PFSK-1 (cell line): ENCODE measurements around the gene EXOC4.

ENCODE experiments used
- FOXP2 ChIP-seq: optimal IDR thresholded peaks from 2 replicates; pipeline ENCODE3; 2011; ENCODE audit warnings: borderline replicate concordance, control low read depth, inconsistent platforms; ENCODE audit not compliant: insufficient read depth; ENCODE audit errors: extremely low read length, extremely low read depth
- POLR2AphosphoS5 ChIP-seq: IDR thresholded peaks from 2 replicates; pipeline ENCODE4 v1.6.1; 2012; ENCODE audit warnings: low read depth, mild to moderate bottlenecking, control low read depth, low read length, moderate library complexity
- SIN3A ChIP-seq: IDR thresholded peaks from 2 replicates; pipeline ENCODE4 v1.6.1; 2012; ENCODE audit warnings: mild to moderate bottlenecking, low read length, moderate library complexity, borderline replicate concordance; ENCODE audit not compliant: insufficient read depth
- TAF1 ChIP-seq: IDR thresholded peaks from 2 replicates; pipeline ENCODE4 v1.6.1; 2012; ENCODE audit warnings: low read length, control low read depth, borderline replicate concordance; ENCODE audit not compliant: insufficient read depth
- TF ChIP-seq, protein P1 (sequence below), 2 experiments: IDR thresholded peaks; 2 replicates each; pipeline versions ENCODE4 v1.6.1 to v1.8.0; 2011 to 2012; ENCODE audit warnings: low read depth in 2 of 2, low read length in 2 of 2, control low read depth in 1 of 2, inconsistent platforms in 1 of 2, mild to moderate bottlenecking in 1 of 2, moderate library complexity in 1 of 2; ENCODE audit not compliant: insufficient read depth in 1 of 2

The EXOC4 gene

GRCh38 chr7:133512560-133512959, 259.7 kb downstream of the EXOC4 start:
- no peak for TF ChIP-seq POLR2AphosphoS5
- TF ChIP-seq TAF1 = no peak
- TF ChIP-seq SIN3A = no peak
- TF ChIP-seq FOXP2 = no peak
- TF ChIP-seq, protein P1, sequence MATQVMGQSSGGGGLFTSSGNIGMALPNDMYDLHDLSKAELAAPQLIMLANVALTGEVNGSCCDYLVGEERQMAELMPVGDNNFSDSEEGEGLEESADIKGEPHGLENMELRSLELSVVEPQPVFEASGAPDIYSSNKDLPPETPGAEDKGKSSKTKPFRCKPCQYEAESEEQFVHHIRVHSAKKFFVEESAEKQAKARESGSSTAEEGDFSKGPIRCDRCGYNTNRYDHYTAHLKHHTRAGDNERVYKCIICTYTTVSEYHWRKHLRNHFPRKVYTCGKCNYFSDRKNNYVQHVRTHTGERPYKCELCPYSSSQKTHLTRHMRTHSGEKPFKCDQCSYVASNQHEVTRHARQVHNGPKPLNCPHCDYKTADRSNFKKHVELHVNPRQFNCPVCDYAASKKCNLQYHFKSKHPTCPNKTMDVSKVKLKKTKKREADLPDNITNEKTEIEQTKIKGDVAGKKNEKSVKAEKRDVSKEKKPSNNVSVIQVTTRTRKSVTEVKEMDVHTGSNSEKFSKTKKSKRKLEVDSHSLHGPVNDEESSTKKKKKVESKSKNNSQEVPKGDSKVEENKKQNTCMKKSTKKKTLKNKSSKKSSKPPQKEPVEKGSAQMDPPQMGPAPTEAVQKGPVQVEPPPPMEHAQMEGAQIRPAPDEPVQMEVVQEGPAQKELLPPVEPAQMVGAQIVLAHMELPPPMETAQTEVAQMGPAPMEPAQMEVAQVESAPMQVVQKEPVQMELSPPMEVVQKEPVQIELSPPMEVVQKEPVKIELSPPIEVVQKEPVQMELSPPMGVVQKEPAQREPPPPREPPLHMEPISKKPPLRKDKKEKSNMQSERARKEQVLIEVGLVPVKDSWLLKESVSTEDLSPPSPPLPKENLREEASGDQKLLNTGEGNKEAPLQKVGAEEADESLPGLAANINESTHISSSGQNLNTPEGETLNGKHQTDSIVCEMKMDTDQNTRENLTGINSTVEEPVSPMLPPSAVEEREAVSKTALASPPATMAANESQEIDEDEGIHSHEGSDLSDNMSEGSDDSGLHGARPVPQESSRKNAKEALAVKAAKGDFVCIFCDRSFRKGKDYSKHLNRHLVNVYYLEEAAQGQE (IDR thresholded peaks at IDR 0.05; ENCODE audit: insufficient read depth in 1 of 2, low read depth in 2 of 2, low read length in 2 of 2) = no peak

GRCh38 chr7:133513608-133514007, 260.7 kb downstream of the EXOC4 start:
- no peak for TF ChIP-seq POLR2AphosphoS5
- no peak for TF ChIP-seq FOXP2
- TF ChIP-seq, protein P1 (IDR thresholded peaks at IDR 0.05; ENCODE audit: insufficient read depth in 1 of 2, low read depth in 2 of 2, low read length in 2 of 2) = no peak
- no peak for TF ChIP-seq TAF1
- no peak for TF ChIP-seq SIN3A

- TF ChIP-seq FOXP2 = no peak
- no peak for TF ChIP-seq SIN3A
- TF ChIP-seq, protein P1 (IDR thresholded peaks at IDR 0.05; ENCODE audit: insufficient read depth in 1 of 2, low read depth in 2 of 2, low read length in 2 of 2) = no peak
- TF ChIP-seq TAF1 = no peak
- TF ChIP-seq POLR2AphosphoS5 = no peak
These were observed 261.7 kb downstream of the EXOC4 start for GRCh38 chr7:133514551-133514950.

DNA sequence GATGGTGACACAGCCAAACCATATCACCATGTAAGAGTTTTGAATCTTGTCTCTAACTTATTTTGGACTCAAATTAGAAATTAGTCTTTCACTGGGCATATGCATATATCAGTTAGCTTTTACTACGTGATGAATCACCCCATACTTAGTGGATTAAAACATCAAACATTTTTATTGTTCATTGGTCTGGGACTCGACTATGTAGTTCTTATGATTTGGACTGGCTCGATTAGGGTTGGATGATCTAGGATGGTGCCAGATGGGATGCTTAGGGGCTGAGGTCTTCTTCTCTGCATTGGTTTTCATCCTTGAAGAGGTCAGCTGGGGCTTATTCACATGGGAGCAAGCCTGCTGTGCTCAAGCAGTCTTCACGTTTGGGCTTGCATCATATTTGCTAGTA, 264.9 kb downstream of the EXOC4 start:
- no peak for TF ChIP-seq TAF1
- no peak for TF ChIP-seq SIN3A
- TF ChIP-seq FOXP2 = no peak
- TF ChIP-seq POLR2AphosphoS5 = no peak
- TF ChIP-seq, protein P1 (IDR thresholded peaks at IDR 0.05; ENCODE audit: insufficient read depth in 1 of 2, low read depth in 2 of 2, low read length in 2 of 2) = no peak

DNA sequence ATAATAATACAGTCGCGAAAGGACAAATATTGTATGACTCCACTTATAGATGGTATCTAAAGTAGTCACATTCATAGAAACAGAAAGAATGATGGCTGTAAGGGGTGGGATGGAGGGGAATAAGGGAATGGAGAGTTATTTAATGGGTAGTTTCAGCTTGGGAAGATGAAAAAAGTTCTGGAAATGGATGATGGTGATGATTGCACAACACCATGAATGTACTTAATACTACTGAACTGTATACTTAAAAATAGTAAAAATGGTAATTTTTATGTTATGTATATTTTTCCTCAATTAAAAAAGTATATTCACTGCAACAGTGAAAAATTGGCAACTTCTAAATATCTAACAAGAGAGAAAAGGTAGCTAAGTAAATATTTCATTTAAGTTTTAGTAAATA, 265.8 kb downstream of the EXOC4 start:
- TF ChIP-seq POLR2AphosphoS5 = no peak
- no peak for TF ChIP-seq SIN3A
- no peak for TF ChIP-seq TAF1
- no peak for TF ChIP-seq FOXP2
- TF ChIP-seq, protein P1 (IDR thresholded peaks at IDR 0.05; ENCODE audit: insufficient read depth in 1 of 2, low read depth in 2 of 2, low read length in 2 of 2) = no peak
